GM12878 (cell line): Measurements from ENCODE around the gene GRPEL2. TPM values are rescaled to one million over a fixed set of nuclear protein-coding genes. Genes with fewer than 3 reads are reported as not detected.

Source experiments
- ATAC-seq: fragments of 200-7000 bp; cut with Tn5 transposase; 3 replicates; pipeline ENCODE4 v1.9.1; 2020; ENCODE audit warnings: mild to moderate bottlenecking, moderate library complexity
- BruUV-seq: library from RNA; stranded (reverse); fragments of 400-500 nt; replicated peaks from 2 replicates; lab custom pipeline; 2021; lab: Mats Ljungman, UMichigan
- CTCF ChIA-PET: fragments of 300-600 bp; sonication (Branson Sonifier 250); formaldehyde crosslinking; extraction: SDS; loops from one replicate; lab custom pipeline; 2021; ENCODE audit warnings: inconsistent platforms; lab: Yijun Ruan, JAX
- POLR2A ChIA-PET: fragments of 350-600 bp; formaldehyde crosslinking; extraction: SDS; loops from one replicate; lab custom pipeline; 2021; ENCODE audit warnings: inconsistent platforms; lab: Charles Lee
- RAD21 ChIA-PET: fragments of 300-600 bp; sonication (Branson Sonifier 250); formaldehyde crosslinking; loops from one replicate; lab custom pipeline; 2023; ENCODE audit warnings: antibody characterized with exemption; ENCODE audit not compliant: unreplicated experiment; lab: Charles Lee
- SMC1A ChIA-PET: fragments of 300-600 bp; sonication (Branson Sonifier 250); formaldehyde crosslinking; loops from one replicate; lab custom pipeline; 2023; ENCODE audit not compliant: unreplicated experiment, uncharacterized antibody; lab: Charles Lee
- DNase-seq: peaks from one replicate; pipeline ENCODE4 v3.0.0-alpha.2; 2011; ENCODE audit warnings: low read depth, low spot score
- FAIRE-seq: peaks from 3 replicates; lab custom pipeline; 2011; peaks lifted over from hg19 to GRCh38; lab: Jason Lieb, UNC
- H2AFZ ChIP-seq: 2 replicates; pipeline ENCODE4 v1.6.0; 2011; ENCODE audit warnings: low read depth, low read length, control low read depth; ENCODE audit not compliant: control insufficient read depth
- H3K27ac ChIP-seq: 2 replicates; pipeline ENCODE4 v1.5.1; 2011; ENCODE audit warnings: control low read depth; ENCODE audit not compliant: control insufficient read depth, insufficient read depth
- H3K27me3 ChIP-seq, 2 experiments: replicated peaks in 1 of 2; 2 replicates each; pipeline versions ENCODE4 v1.6.0 to v1.6.1; 2011; ENCODE audit warnings: low read length in 1 of 2; ENCODE audit not compliant: control insufficient read depth in 2 of 2, insufficient read depth in 2 of 2
- H3K36me3 ChIP-seq, 2 experiments: 2 replicates each; pipeline ENCODE4 v1.5.1; 2011; ENCODE audit warnings: low read length in 1 of 2; ENCODE audit not compliant: control insufficient read depth in 2 of 2, insufficient read depth in 2 of 2
- H3K4me1 ChIP-seq: 2 replicates; pipeline ENCODE4 v1.6.1; 2011; ENCODE audit warnings: mild to moderate bottlenecking, low read length, moderate library complexity, mixed read lengths; ENCODE audit not compliant: control insufficient read depth, insufficient read depth
- H3K4me2 ChIP-seq: 2 replicates; pipeline ENCODE4 v1.6.0; 2011; ENCODE audit warnings: control low read depth; ENCODE audit not compliant: control insufficient read depth, insufficient read depth
- H3K4me3 ChIP-seq: fragments of 200-600 bp; sonication (generic); 2 replicates; pipeline ENCODE4 v1.5.1; 2016
- H3K79me2 ChIP-seq: 2 replicates; pipeline ENCODE4 v1.6.0; 2011; ENCODE audit warnings: low read length; ENCODE audit not compliant: control insufficient read depth, insufficient read depth
- H3K9ac ChIP-seq: 2 replicates; pipeline ENCODE4 v1.8.0; 2011; ENCODE audit warnings: low read length, control low read depth, mixed read lengths; ENCODE audit not compliant: control insufficient read depth, insufficient read depth
- H3K9me3 ChIP-seq: replicated peaks from 3 replicates; pipeline ENCODE4 v1.5.1; 2011; ENCODE audit warnings: mild to moderate bottlenecking, low read length; ENCODE audit not compliant: control insufficient read depth, insufficient read depth
- H4K20me1 ChIP-seq: 2 replicates; pipeline ENCODE4 v1.6.0; 2011; ENCODE audit not compliant: control insufficient read depth, insufficient read depth
- BHLHE40 ChIP-seq, 2 experiments: fragments of 450-650 bp in 1 of 2; IDR thresholded peaks; 2 replicates each; pipeline ENCODE4 v1.6.1; 2011 to 2017; ENCODE audit warnings: low read depth in 2 of 2, borderline replicate concordance in 1 of 2, improper control_type of control experiment in 1 of 2, low read length in 1 of 2, mild to moderate bottlenecking in 1 of 2
- CREM ChIP-seq: IDR thresholded peaks from 2 replicates; pipeline ENCODE4 v1.6.1; 2014; ENCODE audit warnings: antibody characterized with exemption, low read depth
- E2F8 ChIP-seq: fragments of 450-650 bp; IDR thresholded peaks from 2 replicates; pipeline ENCODE4 v1.6.1; 2018; ENCODE audit warnings: mild to moderate bottlenecking, low read depth, moderate library complexity; ENCODE audit not compliant: partially characterized antibody
- EZH2 ChIP-seq: IDR thresholded peaks from 2 replicates; pipeline ENCODE4 v1.6.1; 2012; ENCODE audit warnings: low read depth, mild to moderate bottlenecking, control low read depth, inconsistent platforms, low read length, borderline replicate concordance; ENCODE audit not compliant: control insufficient read depth
- KAT2A ChIP-seq: conservative IDR thresholded peaks from 2 replicates; pipeline ENCODE4 v1.6.1; 2011; ENCODE audit warnings: low read depth, low read length; ENCODE audit not compliant: control insufficient read depth
- MAX ChIP-seq: IDR thresholded peaks from 2 replicates; pipeline ENCODE4 v1.6.1; 2012; ENCODE audit warnings: low read depth, low read length, improper control_type of control experiment
- RAD51 ChIP-seq: fragments of 450-650 bp; IDR thresholded peaks from 2 replicates; pipeline ENCODE4 v1.6.1; 2016; ENCODE audit warnings: moderate library complexity, mild to moderate bottlenecking, inconsistent platforms
- REST ChIP-seq: IDR thresholded peaks from 2 replicates; pipeline ENCODE4 v1.6.1; 2012; ENCODE audit warnings: mild to moderate bottlenecking, low read depth, low read length
- SREBF2 ChIP-seq: IDR thresholded peaks from 2 replicates; pipeline ENCODE4 v1.6.1; 2012; ENCODE audit warnings: mild to moderate bottlenecking, low read length
- ZNF622 ChIP-seq: fragments of 450-650 bp; IDR thresholded peaks from 2 replicates; pipeline ENCODE4 v1.6.1; 2017; ENCODE audit warnings: mild to moderate bottlenecking, inconsistent platforms
- ZZZ3 ChIP-seq: IDR thresholded peaks from 2 replicates; pipeline ENCODE4 v1.6.1; 2011; ENCODE audit warnings: low read depth; ENCODE audit not compliant: control insufficient read depth, insufficient read length
- WGBS: methylation state at CpG from one replicate; pipeline ENCODE4 v1.1.6; 2016; ENCODE audit warnings: low lambda C conversion rate; ENCODE audit not compliant: insufficient replicate concordance, insufficient coverage; ENCODE audit errors: missing lambda C conversion rate; 5-methylcytosine and 5-hydroxymethylcytosine counted together
- in situ Hi-C: fragments of 300-500 bp; cut with MboI; formaldehyde crosslinking; loops from 9 replicates; pipeline ENCODE4 v1.14.3; 2018; ENCODE audit warnings: mixed read lengths
- intact Hi-C: fragments of 100-400 bp; cut with micrococcal nuclease; formaldehyde crosslinking; loops from one replicate; pipeline ENCODE4 v1.14.2; 2022; ENCODE audit not compliant: unreplicated experiment
- polyA plus RNA-seq, 11 experiments: library from polyadenylated mRNA; depleted of rRNA in 4 of 11; unstranded in 6 of 11; stranded (reverse) in 5 of 11; fragments of >200 nt; fragmentation: Nextera tagmentation in 4 of 11; fragmentation: Illumina TruSeq in 1 of 11; extraction: Ambion mirVana in 4 of 11; extraction: Trizol in 1 of 11; gene quantifications; 1 replicate in 1 of 11; 2 replicates in 10 of 11; pipeline versions ENCODE4 v1.2.1 to v1.2.3, GENCODE V29; 2011 to 2016; ENCODE audit warnings: inconsistent platforms in 2 of 11, missing spikeins in 2 of 11, low read depth in 1 of 11
- total RNA-seq, 4 experiments: library from RNA; depleted of rRNA in 3 of 4; stranded (reverse); fragments of >200 nt in 3 of 4; fragmentation: Illumina TruSeq in 1 of 4; extraction: Trizol in 1 of 4; gene quantifications; 2 replicates each; pipeline versions ENCODE4 v1.2.1 to v1.2.3, GENCODE V29; 2013 to 2021

Gene GRPEL2
- total and polyA plus RNA-seq, 10 of the 15 experiments (the other 5 are each of a cell fraction or from before 2014, with no cell fraction given): 4.4 to 20.2 (median 14.1) TPM

GRCh38 chr5:149297340-149298025 lies 47.8 kb upstream of the GRPEL2 start:
- no peak for ATAC-seq
- Histone ChIP-seq H3K9ac (no peak overlapping the region), H3K9me3 (no peaks in the 10 kb centered on the region), H3K27ac (no peak overlapping the region), H3K4me2 (no peak overlapping the region), H3K36me3 (no peaks in the 10 kb centered on the region), H3K4me1 (peaks cover 12% of the 10 kb centered on the region), H3K4me3 (no peak overlapping the region), H3K27me3 (peaks cover 0 to 5% of the 10 kb centered on the region in 2 experiments; a peak in 2 of 4 replicates), H3K79me2 (no peaks in the 10 kb centered on the region), H2AFZ (no peak overlapping the region), H4K20me1 (no peaks in the 10 kb centered on the region)
- BruUV-seq: no TSS peak
- SMC1A ChIA-PET: no interaction called here
- DNase-seq: no peak
- POLR2A ChIA-PET: interaction anchor here (1.2 kb wide), 1 partner anchor 11 kb away, joined by 4 read pairs; no protein-coding TSS in a partner anchor
- in situ Hi-C loops (no loop called here), intact Hi-C loops (no loop called here)
- TF ChIP-seq SREBF2: no peak
- TF ChIP-seq CREM: no peak
- no peak for TF ChIP-seq RAD51
- no peak for TF ChIP-seq E2F8
- no peak for TF ChIP-seq ZZZ3
- no peak for TF ChIP-seq BHLHE40 (IDR thresholded peaks at IDR 0.05; ENCODE audit: borderline replicate concordance in 1 of 2, low read depth in 2 of 2, low read length in 1 of 2)
- TF ChIP-seq REST: no peak
- no peak for TF ChIP-seq ZNF622
- no peak for TF ChIP-seq KAT2A
- no peak for TF ChIP-seq EZH2
- no peak for TF ChIP-seq MAX
- RAD21 ChIA-PET: no interaction called here
- WGBS: 20% methylated on average over 5 of the region's 5 CpGs
- FAIRE-seq: no peak
- CTCF ChIA-PET: interaction anchor here (0.9 kb wide), 1 partner anchor 20 kb away, joined by 5 read pairs; no protein-coding TSS in a partner anchor
